ENCODE measurements around the gene NCAM2.

GRCh38 chr21:21002153-21002552, 3.9 kb downstream of the NCAM2 start:
- TF ChIP-seq CTCF (IDR thresholded peaks at IDR 0.05; ENCODE audit: poor library complexity), result no peak
- TF ChIP-seq EZH2 (IDR thresholded peaks at IDR 0.05; ENCODE audit: borderline replicate concordance), result no peak

Measured in hepatocyte (in vitro differentiated cells).